H1 (cell line): ENCODE data around the gene PITPNC1.

Experiments
- ATF2 ChIP-seq: IDR thresholded peaks from 2 replicates; pipeline ENCODE4 v1.6.1; 2012; ENCODE audit warnings: low read length, inconsistent platforms
- BRCA1 ChIP-seq: IDR thresholded peaks from 2 replicates; pipeline ENCODE4 v1.6.1; 2012; ENCODE audit warnings: low read depth, low read length, improper control_type of control experiment
- CEBPB ChIP-seq: IDR thresholded peaks from 2 replicates; pipeline ENCODE4 v1.6.1; 2012; ENCODE audit warnings: low read depth, low read length
- CTCF ChIP-seq, 3 experiments: IDR thresholded peaks; 1 replicate in 2 of 3; 2 replicates in 1 of 3; pipeline versions ENCODE4 v1.5.1 to v1.6.1; 2011; ENCODE audit warnings: low read length in 3 of 3, mild to moderate bottlenecking in 3 of 3, inconsistent platforms in 2 of 3, low read depth in 1 of 3, moderate library complexity in 1 of 3; ENCODE audit not compliant: insufficient read depth in 1 of 3; ENCODE audit errors: control extremely low read depth in 1 of 3
- GABPA ChIP-seq: IDR thresholded peaks from 2 replicates; pipeline ENCODE4 v1.6.1; 2011; ENCODE audit warnings: mild to moderate bottlenecking, low read length, moderate library complexity, borderline replicate concordance; ENCODE audit not compliant: insufficient read depth
- KDM1A ChIP-seq: fragments of 200-600, 300-600 bp; sonication (generic); IDR thresholded peaks from 2 replicates; pipeline ENCODE4 v1.7.1; 2016; ENCODE audit warnings: mild to moderate bottlenecking, low read length, borderline replicate concordance
- PHF8 ChIP-seq: fragments of 200-600 bp; sonication (generic); conservative IDR thresholded peaks from 2 replicates; pipeline ENCODE4 v1.7.1; 2012; ENCODE audit warnings: low read depth, mild to moderate bottlenecking, inconsistent platforms, low read length, moderate library complexity
- POLR2A ChIP-seq, 2 experiments: IDR thresholded peaks; 1 replicate in 1 of 2; 2 replicates in 1 of 2; pipeline ENCODE4 v1.6.1; 2011; ENCODE audit warnings: low read depth in 2 of 2, low read length in 2 of 2, mild to moderate bottlenecking in 2 of 2; ENCODE audit errors: control extremely low read depth in 1 of 2
- POU5F1 ChIP-seq: IDR thresholded peaks from 2 replicates; pipeline ENCODE4 v1.6.1; 2011; ENCODE audit warnings: low read depth, mild to moderate bottlenecking, low read length, moderate library complexity
- RNF2 ChIP-seq: fragments of 200-900, 300-1000 bp; sonication (generic); IDR thresholded peaks from 2 replicates; pipeline ENCODE4 v1.7.1; 2016; ENCODE audit warnings: borderline replicate concordance, low read depth, mild to moderate bottlenecking, antibody characterized with exemption, low read length; ENCODE audit not compliant: poor library complexity, severe bottlenecking; ENCODE audit errors: missing control alignments
- YY1 ChIP-seq: IDR thresholded peaks from 2 replicates; pipeline ENCODE4 v1.6.1; 2011; ENCODE audit warnings: low read depth, mild to moderate bottlenecking, low read length
- ZNF274 ChIP-seq: IDR thresholded peaks from 2 replicates; pipeline ENCODE4 v1.7.0; 2012; ENCODE audit warnings: low read length, borderline replicate concordance; ENCODE audit errors: extremely low read depth

- no peak for TF ChIP-seq ZNF274
- TF ChIP-seq POU5F1 = no peak
- TF ChIP-seq CTCF (IDR thresholded peaks at IDR 0.05; ENCODE audit: control extremely low read depth in 1 of 3, insufficient read depth in 1 of 3, low read depth in 1 of 3, low read length in 3 of 3) = no peak
- no peak for TF ChIP-seq ATF2
- no peak for TF ChIP-seq POLR2A (IDR thresholded peaks at IDR 0.05; ENCODE audit: control extremely low read depth in 1 of 2, low read depth in 2 of 2, low read length in 2 of 2)
- TF ChIP-seq YY1 = no peak
- no peak for TF ChIP-seq GABPA
- TF ChIP-seq RNF2 = no peak
- TF ChIP-seq CEBPB = no peak
- TF ChIP-seq KDM1A = no peak
- TF ChIP-seq PHF8 = no peak
- TF ChIP-seq BRCA1 = no peak
Measured at GRCh38 chr17:67557921-67558320, 180.8 kb downstream of the PITPNC1 start.
